ENCODE data around the gene CYFIP2.

GRCh38 chr5:157271740-157272271 is 5.9 kb downstream of the CYFIP2 start:
- TF ChIP-seq POLR2A (IDR thresholded peaks at IDR 0.05; ENCODE audit: low read depth, low read length) (peak; percentile 66; the same call in 1 of the 2 replicates), POLR2AphosphoS5 (IDR thresholded peaks at IDR 0.05; ENCODE audit: low read depth, low read length) (peak; percentile 74; the same call in 1 of the 2 replicates), TAF1 (IDR thresholded peaks at IDR 0.05; ENCODE audit: borderline replicate concordance, low read depth, low read length) (no peak; the same call in 1 of the 2 replicates)
